GM08714 (cell line): ENCODE data around the gene RAB6A.
"Not testable (repeated sequence)": the region's sequence is repeated elsewhere in the genome, so short reads cannot be mapped to it uniquely, and the experiment has no call there.

ENCODE experiments used
- H3K4me3 ChIP-seq: fragments of 200-500 bp; sonication (Bioruptor generic); 2 replicates; pipeline ENCODE4 v1.5.1; 2014; ENCODE audit warnings: mild to moderate bottlenecking, low read length, inconsistent platforms
- ZNF274 ChIP-seq: IDR thresholded peaks from 2 replicates; pipeline ENCODE4 v1.6.1; 2012; ENCODE audit warnings: mild to moderate bottlenecking, low read depth, low read length

Gene RAB6A

DNA sequence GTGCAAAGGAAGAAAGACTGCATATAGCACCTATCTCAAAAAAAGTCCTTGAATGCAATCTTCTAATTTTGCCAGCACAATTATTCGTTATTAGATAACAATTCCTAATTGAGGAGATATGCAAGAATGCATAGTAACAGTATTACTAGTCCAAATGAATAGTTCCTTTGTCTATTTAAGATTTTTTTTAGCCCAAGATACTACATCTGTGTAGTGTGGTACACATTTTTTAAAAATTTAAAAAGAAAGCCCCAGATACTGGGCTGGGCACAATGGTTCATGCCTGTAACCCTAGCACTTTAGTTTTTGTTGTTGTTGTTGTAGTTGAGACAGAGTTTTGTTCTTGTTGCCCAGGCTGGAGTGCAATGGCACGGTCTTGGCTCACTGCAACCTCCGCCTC lies 43.7 kb downstream of the RAB6A start:
- TF ChIP-seq ZNF274 = no peak
- H3K4me3 ChIP-seq = no peak overlapping the region

DNA sequence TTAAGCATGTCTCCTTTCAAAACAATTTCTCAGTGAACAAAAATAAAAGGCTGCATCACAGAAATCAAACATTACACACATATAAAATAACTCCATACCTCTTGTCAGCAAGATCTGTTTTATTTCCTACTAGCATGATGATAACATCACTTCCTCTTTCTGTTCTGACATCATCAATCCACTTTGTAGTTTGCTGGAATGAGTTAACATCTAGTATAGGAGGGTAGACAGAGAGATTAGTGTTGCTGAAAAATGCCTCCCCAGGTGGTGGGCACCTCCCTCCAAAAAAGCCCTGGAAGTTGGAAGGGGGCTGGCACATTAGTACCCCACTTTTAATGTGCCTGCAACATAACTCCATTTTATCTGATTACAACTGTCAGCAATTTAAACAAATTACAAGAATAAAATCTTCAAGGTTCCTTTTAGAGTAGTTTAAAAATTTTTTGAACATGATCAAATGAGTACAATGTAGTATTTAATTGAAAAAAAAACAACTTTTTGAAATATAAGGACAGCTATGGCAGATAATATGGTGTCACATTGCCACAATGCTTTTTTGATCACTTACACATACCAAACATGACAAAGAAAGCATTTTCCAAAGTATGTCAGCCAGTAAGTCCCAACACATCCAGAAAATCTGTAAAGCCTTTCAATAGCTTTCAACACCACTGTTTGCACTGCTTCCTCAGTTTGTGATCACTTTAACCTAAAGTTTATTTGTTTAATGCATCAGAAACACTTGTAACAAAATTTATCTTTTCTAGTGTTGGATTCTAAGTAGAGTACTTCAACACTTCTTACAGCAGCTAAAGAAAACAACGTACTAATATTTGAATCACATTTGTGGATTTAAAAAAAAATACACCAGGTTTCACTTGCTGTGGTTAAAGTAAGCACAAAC lies 44.5 kb downstream of the RAB6A start:
- H3K4me3 ChIP-seq = no peak overlapping the region
- TF ChIP-seq ZNF274 = no peak

DNA sequence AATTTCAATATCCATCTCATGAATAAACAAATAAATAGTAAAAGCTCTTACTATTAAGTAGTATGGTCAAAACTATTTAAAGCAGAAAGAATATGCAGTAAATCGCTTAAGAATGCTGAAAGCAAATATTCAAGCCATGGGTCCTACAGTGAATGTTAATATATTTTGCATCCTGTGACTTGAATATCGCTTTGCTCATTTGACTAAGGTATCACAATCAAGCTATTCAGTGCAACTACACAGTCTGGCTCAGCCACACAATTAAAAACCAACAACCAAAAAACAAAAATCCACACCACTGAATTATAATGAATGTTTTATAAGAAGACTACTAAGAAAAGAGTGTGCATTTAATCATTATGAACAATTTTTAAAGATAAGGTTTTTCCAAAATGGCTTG lies 45.3 kb downstream of the RAB6A start:
- no peak for TF ChIP-seq ZNF274
- no peak overlapping the region for H3K4me3 ChIP-seq

DNA sequence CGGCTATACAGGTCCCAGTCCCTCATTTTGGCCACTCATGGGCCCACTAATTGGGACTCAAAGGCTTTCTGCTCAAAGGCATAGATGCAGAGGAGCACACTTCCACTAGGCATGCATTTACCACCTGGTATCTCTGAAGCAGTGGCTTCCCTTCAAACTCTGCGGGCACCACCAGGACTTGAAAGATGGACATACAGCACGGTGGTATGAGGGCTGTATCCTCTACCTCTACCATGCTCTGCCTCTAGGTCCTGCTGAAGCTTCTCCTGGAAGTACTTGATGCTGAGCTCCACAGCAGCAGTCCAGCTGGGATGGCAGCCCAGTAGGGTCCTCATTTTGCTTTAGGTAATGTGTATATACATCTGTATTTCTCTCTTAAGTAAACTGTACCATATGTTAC lies 49.9 kb downstream of the RAB6A start:
- no peak for TF ChIP-seq ZNF274
- H3K4me3 ChIP-seq = no peak overlapping the region

DNA sequence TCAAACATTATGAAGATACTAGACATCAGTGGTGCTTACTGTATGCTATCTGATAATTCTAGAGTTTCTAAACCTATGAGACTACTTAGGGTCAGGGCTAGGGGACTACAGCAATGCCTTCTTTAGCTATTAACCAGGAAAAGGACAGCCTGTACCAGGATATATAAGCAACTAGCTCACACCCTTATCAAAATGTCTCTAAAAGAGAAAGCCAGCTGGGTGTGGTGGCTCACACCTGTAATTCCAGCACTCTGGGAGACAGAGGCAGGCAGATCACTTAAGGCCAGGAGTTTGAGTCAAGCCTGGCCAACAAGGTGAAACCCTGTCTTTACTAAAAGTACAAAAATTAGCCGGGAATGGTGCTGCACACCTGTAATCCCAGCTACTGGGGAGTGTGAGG lies 55.8 kb downstream of the RAB6A start:
- no peak for TF ChIP-seq ZNF274
- H3K4me3 ChIP-seq = no peak overlapping the region

DNA sequence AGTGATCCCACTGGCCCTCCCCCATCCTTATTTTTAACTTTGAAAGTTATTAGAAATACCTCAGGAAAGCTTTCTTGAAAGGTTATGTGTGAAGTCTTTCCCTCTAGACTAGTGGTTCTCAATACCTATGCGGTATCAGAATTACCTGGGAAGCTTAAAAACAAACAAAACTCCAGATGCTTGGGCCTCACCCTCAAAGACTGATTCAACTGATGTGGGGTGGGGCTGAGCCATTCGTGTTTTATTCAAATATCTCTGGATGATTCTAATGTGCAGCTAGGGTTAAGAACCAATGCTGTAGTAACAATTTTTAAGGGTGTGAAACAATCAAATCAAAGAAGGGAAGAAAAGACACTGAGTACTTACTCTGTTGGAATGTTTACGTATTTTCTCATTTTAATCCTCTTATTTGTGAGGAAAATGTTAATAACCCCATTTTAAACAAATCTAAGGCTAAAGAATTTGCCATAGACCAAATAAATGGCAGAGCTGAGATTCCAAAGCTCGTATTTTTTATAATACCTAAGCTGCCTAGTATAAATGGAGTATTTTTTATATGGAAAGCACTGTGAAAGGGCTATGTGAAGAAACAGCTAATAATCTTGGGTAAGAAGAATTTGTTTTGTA lies 66.9 kb downstream of the RAB6A start:
- H3K4me3 ChIP-seq = no peak overlapping the region
- no peak for TF ChIP-seq ZNF274

DNA sequence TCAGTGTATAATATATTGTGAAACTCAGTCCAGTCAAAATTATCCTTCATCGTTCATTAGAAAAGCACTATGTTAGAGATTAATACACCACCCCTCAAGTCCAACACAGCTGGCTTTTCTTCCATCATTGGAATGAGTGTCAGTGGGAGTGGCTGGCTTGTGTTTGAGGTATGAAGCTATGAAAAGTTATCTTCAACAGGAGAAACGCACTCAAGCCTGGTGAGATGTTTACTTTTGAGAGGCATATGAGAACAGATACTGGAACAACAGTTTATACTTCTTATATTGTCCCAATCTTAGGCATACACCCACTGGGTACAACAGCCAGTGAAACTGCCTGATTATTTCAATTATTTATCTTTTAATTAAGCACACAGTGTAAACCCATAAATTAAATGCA lies 80.2 kb downstream of the RAB6A start:
- TF ChIP-seq ZNF274 = no peak
- H3K4me3 ChIP-seq = no peak overlapping the region

DNA sequence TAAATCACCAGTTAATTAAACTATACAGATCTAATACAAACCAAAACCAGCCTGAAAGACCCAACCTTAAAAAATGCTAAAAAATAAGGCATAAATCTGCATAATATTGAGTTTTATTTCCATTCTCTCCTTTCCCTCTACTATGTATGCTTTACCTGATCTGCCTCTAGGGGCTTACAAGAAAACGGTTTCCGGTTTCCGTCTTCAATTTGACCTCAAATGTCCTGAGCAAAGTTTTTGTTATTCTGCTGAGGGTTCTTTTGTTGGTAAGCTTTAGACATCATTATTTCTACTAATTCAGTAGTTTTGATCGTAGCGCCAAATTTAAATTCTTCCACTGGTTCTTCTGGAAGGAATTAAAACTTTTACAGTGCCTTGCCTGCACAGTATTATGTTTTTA lies 84.3 kb downstream of the RAB6A start:
- H3K4me3 ChIP-seq = not testable (repeated sequence)

DNA sequence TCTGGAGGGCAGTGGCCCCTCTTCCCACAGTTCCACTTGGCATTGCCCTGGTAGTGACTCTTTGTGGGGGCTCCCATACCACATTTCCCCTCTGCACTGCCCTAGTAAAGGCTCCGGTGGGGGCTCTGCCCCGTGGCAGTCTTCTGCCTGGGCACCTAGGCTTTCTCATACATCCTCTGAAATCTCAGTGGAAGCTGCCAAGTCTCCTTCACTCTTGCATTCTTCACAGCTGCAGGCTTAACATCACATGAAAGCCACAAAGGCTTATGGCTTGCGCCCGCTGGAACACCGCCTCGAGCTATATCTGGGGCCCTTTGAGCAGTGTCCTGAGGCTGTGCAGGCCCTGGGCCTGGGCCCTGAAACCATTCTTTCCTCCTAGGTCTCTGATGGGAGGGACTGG lies 89.2 kb downstream of the RAB6A start:
- no peak overlapping the region for H3K4me3 ChIP-seq
- no peak for TF ChIP-seq ZNF274

DNA sequence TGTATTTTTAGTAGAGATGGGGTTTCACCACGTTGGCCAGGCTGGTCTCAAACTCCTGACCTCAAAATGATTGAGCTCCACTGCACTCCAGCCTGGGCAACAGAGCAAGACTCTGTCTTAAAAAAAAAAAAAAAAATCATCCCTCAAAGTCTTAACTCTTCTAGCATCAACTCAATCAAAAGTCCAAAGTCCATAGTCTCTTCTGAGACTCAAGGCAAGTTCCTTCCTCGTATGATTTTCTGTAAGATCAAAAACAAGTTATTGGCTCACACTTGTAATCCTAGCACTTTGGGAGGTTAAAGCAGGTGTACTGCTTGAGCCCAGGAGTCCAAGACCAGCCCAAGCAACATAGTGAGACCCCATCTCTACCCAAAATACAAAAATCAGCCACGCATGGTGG lies 90.1 kb downstream of the RAB6A start:
- no peak for TF ChIP-seq ZNF274
- H3K4me3 ChIP-seq = no peak overlapping the region

DNA sequence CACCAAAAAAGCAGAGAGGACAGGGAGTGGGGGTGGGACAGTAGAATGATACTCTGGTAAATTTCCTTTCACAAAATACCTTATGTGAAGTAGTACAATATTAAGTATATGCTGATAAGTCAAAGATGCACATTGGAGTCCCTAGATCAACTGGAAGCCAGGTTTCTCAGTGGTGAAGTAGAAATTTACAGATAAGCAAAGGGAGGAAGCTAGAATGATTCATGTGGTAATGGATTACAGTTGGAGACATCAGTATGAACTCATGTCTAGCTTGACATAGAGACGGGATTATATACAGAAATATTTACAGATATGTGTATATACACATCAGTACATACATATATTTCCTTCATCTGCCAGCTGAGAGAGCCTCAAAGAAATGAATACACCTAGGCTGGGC lies 93.0 kb downstream of the RAB6A start:
- no peak for TF ChIP-seq ZNF274
- H3K4me3 ChIP-seq = no peak overlapping the region

DNA sequence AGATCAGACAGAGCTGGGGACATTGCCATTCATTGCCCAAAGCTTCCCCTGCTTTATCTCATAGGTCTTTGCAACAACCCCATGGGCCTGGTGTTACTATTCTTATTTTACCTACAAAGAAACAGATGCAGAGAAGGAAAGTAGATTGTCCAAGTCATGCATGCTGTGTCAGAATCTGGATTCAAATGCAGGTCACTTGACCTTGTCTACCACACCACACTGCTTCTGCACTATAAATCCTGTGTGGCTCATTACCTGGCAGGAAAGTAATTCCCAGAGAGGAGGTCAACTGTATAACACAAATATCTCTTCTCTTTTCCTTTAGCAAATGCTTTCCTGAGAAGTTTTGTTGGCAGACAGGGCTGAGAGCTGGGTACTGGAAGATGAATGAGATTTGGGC lies 96.0 kb downstream of the RAB6A start:
- no peak for TF ChIP-seq ZNF274

DNA sequence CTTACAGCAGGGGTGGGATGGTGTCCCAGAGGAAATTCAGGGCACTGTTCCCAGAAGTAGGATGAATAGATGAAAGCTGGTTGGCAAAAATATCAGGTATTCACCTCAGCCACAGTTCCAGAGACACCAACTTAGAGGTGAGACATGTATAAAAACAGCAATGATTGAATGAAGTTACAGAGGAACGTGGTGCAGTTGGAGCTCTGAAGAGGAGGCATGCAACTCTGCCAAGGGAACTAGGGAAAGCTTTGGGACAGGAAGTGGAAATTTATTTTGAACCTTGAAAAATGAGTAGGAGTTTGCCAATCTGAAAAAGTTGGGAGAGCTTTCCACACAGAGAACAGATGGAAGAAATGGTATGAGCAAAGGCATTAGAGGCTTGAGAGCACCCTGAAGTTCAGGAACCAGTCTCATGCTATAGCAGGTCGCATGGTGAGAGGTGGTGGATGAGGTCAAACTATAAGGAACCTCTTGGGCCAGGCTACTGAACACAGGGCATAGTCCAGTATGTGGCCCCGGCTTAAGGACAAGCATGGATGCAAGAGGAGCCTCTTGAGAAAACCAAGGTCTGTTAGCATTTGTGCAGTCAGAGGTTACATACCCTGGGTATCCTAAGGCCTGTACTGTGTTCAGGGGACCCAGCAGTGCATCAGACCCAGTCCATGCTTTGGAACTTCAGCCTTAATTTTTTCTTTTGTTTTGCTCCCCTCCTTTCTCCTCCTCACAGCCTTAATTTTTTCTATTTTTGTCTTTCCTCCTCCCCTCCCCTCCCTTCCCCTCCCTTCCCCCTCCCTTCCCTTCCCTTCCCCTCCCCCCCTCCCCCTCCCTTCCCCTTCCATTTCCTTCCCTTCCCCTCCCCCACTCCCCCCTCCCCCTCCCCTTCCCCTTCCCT lies 97.0 kb downstream of the RAB6A start:
- no peak overlapping the region for H3K4me3 ChIP-seq
- no peak for TF ChIP-seq ZNF274

More for the DNA sequence above, 96.0 kb downstream of the RAB6A start:
- no peak overlapping the region for H3K4me3 ChIP-seq

DNA sequence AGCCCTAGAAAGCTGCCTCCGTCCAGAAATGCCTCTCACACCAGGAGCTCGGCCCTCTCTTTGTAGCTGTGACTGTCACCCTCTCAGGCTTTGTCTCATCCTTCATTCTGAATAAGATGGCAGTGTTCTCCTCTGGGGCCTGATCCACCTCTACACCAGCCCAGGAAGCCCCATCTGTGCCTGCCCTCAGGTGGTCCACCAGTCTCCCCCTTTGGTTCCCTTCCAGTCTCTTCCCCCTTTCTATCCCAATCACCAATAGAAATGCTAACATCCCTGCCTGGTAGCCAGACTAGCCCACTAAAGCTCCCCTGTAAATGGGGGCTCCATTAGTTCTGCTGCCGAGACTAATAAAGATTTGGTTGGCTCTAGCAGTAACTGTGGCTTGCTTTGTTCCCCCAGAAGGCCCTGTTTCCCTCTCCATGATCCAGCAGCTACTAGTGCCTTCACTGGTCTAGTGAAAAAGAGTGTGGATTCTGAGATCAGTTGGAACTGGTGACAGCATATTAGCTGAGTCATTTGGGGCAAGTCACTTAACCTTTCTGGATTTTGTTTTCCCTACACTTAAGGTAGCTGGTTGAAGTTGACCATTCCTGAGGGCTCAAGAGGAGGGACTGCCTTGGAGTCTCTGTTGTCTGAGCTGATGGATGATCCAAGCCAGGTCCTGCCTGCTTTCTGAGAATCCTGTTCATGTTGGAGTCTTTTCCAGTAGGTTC lies 98.3 kb downstream of the RAB6A start:
- TF ChIP-seq ZNF274 = no peak
- no peak overlapping the region for H3K4me3 ChIP-seq

DNA sequence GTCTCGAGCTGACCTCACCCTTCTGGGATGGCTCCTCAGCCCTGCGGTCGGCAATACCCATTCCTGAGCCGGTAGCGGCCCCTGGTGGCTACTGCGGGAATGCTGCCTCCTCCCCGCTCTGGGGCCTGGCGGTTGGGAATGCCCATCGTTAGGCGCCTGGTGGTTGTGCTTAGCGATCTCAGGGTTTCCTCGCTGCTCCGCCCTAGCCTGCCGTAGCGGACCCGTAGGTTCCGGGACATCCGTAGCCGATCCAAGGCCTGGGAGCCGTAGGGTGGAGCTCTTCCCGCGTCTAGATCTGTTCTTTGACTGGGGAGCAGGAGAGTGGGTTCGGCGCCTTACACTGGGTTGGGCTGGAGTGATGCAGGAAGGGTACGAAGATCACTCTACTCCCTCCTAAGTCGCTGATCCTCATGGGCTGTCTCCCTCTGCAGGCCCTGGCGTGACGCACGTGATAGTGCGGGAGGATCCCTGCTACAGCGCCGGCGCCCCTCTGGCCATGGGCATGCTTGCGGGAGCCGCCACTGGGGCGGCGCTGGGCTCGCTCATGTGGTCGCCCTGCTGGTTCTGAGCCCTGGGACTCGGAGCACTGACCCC lies 99.7 kb downstream of the RAB6A start:
- TF ChIP-seq ZNF274 = no peak
- peak overlapping the region; percentile 5; the same call in 1 of the 2 replicates for H3K4me3 ChIP-seq
